Natural killer cell (primary cell): ENCODE measurements around the gene CUZD1. TPM values are rescaled to one million over a fixed set of nuclear protein-coding genes. Genes with fewer than 3 reads are reported as not detected.

Source experiments
- ATAC-seq, 3 donors: fragments of 150-1000 bp in 2 of 3; fragments of 200-7000 bp in 1 of 3; cut with Tn5 transposase; 1 replicate in 1 of 3; 2 replicates in 2 of 3; pipeline ENCODE4 v1.10.0; 2021; ENCODE audit warnings: mild to moderate bottlenecking in 2 of 3, moderate library complexity in 2 of 3
- DNase-seq, 2 donors: peaks; one replicate each; pipeline versions ENCODE4 v3.0.0 to v3.0.0-alpha.2; 2013 to 2021; ENCODE audit warnings: mixed read lengths in 1 of 2
- H3K27ac ChIP-seq: one replicate; pipeline ENCODE4 v1.5.1; 2013; ENCODE audit warnings: mild to moderate bottlenecking, low read length
- H3K27me3 ChIP-seq: one replicate; pipeline ENCODE4 v1.6.1; 2013; ENCODE audit warnings: low read length; ENCODE audit not compliant: control insufficient read depth, insufficient read depth
- H3K36me3 ChIP-seq: one replicate; pipeline ENCODE4 v1.6.1; 2013; ENCODE audit warnings: low read length; ENCODE audit not compliant: control insufficient read depth, insufficient read depth
- H3K4me1 ChIP-seq: one replicate; pipeline ENCODE4 v1.6.1; 2013; ENCODE audit warnings: low read length; ENCODE audit not compliant: control insufficient read depth, insufficient read depth
- H3K4me3 ChIP-seq: one replicate; pipeline ENCODE4 v1.5.1; 2013; ENCODE audit warnings: low read length
- H3K9me3 ChIP-seq: one replicate; pipeline ENCODE4 v1.6.1; 2013; ENCODE audit warnings: low read length; ENCODE audit not compliant: control insufficient read depth, insufficient read depth
- H3K27ac Mint-ChIP-seq, 2 donors: one replicate each; pipeline ENCODE4 v1.8.0; 2022; ENCODE audit warnings: mild to moderate bottlenecking in 2 of 2, mixed read lengths in 2 of 2, moderate library complexity in 1 of 2
- H3K27me3 Mint-ChIP-seq, 2 donors: one replicate each; pipeline ENCODE4 v1.8.0; 2022; ENCODE audit warnings: low read depth in 2 of 2, mixed read lengths in 2 of 2
- H3K36me3 Mint-ChIP-seq: one replicate; pipeline ENCODE4 v1.8.0; 2022; ENCODE audit warnings: mixed read lengths
- H3K4me1 Mint-ChIP-seq, 2 donors: one replicate each; pipeline ENCODE4 v1.8.0; 2022; ENCODE audit warnings: mixed read lengths in 2 of 2
- H3K4me3 Mint-ChIP-seq: one replicate; pipeline ENCODE4 v1.8.0; 2022; ENCODE audit warnings: mild to moderate bottlenecking, moderate library complexity, mixed read lengths
- H3K9me3 Mint-ChIP-seq, 2 donors: one replicate each; pipeline ENCODE4 v1.8.0; 2022; ENCODE audit warnings: mixed read lengths in 2 of 2
- WGBS: methylation state at CpG from one replicate; pipeline ENCODE4 v1.1.7; 2013; ENCODE audit warnings: missing lambda C conversion rate; ENCODE audit not compliant: insufficient coverage; 5-methylcytosine and 5-hydroxymethylcytosine counted together
- intact Hi-C: fragments of 100-400 bp; cut with micrococcal nuclease; formaldehyde crosslinking; loops from one replicate; pipeline ENCODE4 v1.14.2; 2022
- total RNA-seq, 4 donors: library from RNA; stranded (reverse); fragments of 120-200 nt in 1 of 4; gene quantifications; one replicate each; pipeline versions ENCODE4 v1.2.3 to v1.2.4, GENCODE V29; 2013 to 2022
- TF ChIP-seq, protein P1 (sequence below): fragments of 200-600 bp; IDR thresholded peaks from one replicate; pipeline ENCODE4 v1.8.0; 2022; ENCODE audit warnings: antibody characterized with exemption

Gene CUZD1
- total RNA-seq, 3 donors from 2014 or later (not counting 1 experiment from before 2014, with no cell fraction given) = 0.61 to 0.78 (median 0.63) TPM

DNA sequence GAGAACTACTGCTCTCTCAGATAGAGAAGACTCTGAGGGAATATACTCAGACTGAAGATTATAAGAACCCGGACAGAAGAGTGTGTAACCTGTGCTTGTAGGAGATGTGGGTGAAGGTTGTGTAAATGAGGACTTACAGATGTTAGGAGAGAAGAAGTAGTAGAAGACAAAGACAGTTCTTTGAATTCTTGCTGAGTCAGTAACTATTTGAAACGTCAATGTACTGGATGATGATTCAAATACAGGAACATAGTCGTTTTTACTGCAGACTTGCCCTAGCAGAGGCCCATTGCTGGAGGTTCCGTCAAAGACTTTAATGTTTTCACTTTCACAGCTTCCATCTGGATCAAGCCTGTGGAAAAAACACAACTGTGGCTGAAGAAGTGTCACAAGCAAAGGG is 6.8 kb downstream of the CUZD1 start:
- Mint-ChIP-seq H3K4me1 (no peaks in the 10 kb centered on the region), H3K36me3 (peaks cover 20% of the 10 kb centered on the region), H3K27me3 (no peaks in the 10 kb centered on the region), H3K4me3 (no peak overlapping the region), H3K27ac (no peak overlapping the region), H3K9me3 (no peaks in the 10 kb centered on the region)
- H3K36me3 ChIP-seq = peaks cover 12% of the 10 kb centered on the region
- TF ChIP-seq, protein P1, sequence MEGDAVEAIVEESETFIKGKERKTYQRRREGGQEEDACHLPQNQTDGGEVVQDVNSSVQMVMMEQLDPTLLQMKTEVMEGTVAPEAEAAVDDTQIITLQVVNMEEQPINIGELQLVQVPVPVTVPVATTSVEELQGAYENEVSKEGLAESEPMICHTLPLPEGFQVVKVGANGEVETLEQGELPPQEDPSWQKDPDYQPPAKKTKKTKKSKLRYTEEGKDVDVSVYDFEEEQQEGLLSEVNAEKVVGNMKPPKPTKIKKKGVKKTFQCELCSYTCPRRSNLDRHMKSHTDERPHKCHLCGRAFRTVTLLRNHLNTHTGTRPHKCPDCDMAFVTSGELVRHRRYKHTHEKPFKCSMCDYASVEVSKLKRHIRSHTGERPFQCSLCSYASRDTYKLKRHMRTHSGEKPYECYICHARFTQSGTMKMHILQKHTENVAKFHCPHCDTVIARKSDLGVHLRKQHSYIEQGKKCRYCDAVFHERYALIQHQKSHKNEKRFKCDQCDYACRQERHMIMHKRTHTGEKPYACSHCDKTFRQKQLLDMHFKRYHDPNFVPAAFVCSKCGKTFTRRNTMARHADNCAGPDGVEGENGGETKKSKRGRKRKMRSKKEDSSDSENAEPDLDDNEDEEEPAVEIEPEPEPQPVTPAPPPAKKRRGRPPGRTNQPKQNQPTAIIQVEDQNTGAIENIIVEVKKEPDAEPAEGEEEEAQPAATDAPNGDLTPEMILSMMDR = no peak
- ATAC-seq = no peak
- no peak overlapping the region for H3K4me3 ChIP-seq
- no peak overlapping the region for H3K27ac ChIP-seq
- WGBS = 86% methylated on average over 4 of the region's 4 CpGs
- DNase-seq = no peak
- no peaks in the 10 kb centered on the region for H3K27me3 ChIP-seq
- no peaks in the 10 kb centered on the region for H3K9me3 ChIP-seq
- intact Hi-C loops = no loop called here
- H3K4me1 ChIP-seq = no peaks in the 10 kb centered on the region

- Mint-ChIP-seq H3K36me3 (peaks cover 19% of the 10 kb centered on the region), H3K4me1 (no peaks in the 10 kb centered on the region), H3K9me3 (no peaks in the 10 kb centered on the region), H3K27ac (no peak overlapping the region), H3K27me3 (no peaks in the 10 kb centered on the region), H3K4me3 (no peak overlapping the region)
- H3K27ac ChIP-seq = no peak overlapping the region
- DNase-seq = no peak
- no peaks in the 10 kb centered on the region for H3K27me3 ChIP-seq
- intact Hi-C loops = no loop called here
- no peaks in the 10 kb centered on the region for H3K4me1 ChIP-seq
- no peak overlapping the region for H3K4me3 ChIP-seq
- H3K36me3 ChIP-seq = peaks cover 16% of the 10 kb centered on the region
- 94% methylated on average over 2 of the region's 2 CpGs for WGBS
- TF ChIP-seq, protein P1 = no peak
- no peaks in the 10 kb centered on the region for H3K9me3 ChIP-seq
- no peak for ATAC-seq
Measured at GRCh38 chr10:122835908-122836307, 9.7 kb downstream of the CUZD1 start.

DNA sequence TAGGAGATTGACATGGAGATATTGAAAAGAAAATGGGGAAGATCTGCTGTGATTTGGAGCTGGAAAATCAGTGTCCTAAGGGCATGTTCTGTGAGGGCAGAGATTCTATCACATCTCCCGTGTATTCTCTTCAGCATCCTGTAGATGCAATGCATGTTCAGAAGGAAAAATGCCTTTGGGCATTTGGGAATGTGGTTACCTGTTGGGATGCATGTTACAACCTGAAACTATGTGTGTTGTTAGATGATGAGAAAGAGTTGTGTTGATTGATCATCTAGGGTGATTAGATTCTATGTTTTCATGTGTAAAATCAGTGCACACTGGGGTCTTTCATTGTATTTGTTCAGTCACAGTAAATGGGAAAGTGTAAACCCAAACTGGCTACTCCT is 14.7 kb downstream of the CUZD1 start:
- 100% methylated on average over 1 of the region's 1 CpG for WGBS
- no peaks in the 10 kb centered on the region for H3K27me3 ChIP-seq
- no peak overlapping the region for H3K27ac Mint-ChIP-seq
- H3K4me3 Mint-ChIP-seq = no peak overlapping the region
- peaks cover 14% of the 10 kb centered on the region for H3K36me3 Mint-ChIP-seq
- no peak overlapping the region for H3K27ac ChIP-seq
- ATAC-seq (no peak), DNase-seq (no peak)
- peaks cover 11% of the 10 kb centered on the region for H3K36me3 ChIP-seq
- no peaks in the 10 kb centered on the region for H3K9me3 Mint-ChIP-seq
- H3K4me3 ChIP-seq = no peak overlapping the region
- H3K4me1 Mint-ChIP-seq = no peaks in the 10 kb centered on the region
- TF ChIP-seq, protein P1 = no peak
- peaks cover 0 to 2% of the 10 kb centered on the region in 2 donors for H3K27me3 Mint-ChIP-seq
- H3K4me1 ChIP-seq = no peaks in the 10 kb centered on the region
- H3K9me3 ChIP-seq = no peaks in the 10 kb centered on the region
- intact Hi-C loops = no loop called here

- Histone ChIP-seq H3K4me1 (no peaks in the 10 kb centered on the region), H3K27ac (no peak overlapping the region), H3K9me3 (no peaks in the 10 kb centered on the region), H3K4me3 (no peak overlapping the region), H3K36me3 (peaks cover 9% of the 10 kb centered on the region), H3K27me3 (no peaks in the 10 kb centered on the region)
- ATAC-seq = no peak
- intact Hi-C loops = no loop called here
- Mint-ChIP-seq H3K4me1 (no peaks in the 10 kb centered on the region), H3K27me3 (peaks cover 3 to 8% of the 10 kb centered on the region in 2 donors), H3K27ac (no peak overlapping the region), H3K9me3 (no peaks in the 10 kb centered on the region), H3K36me3 (peaks cover 14% of the 10 kb centered on the region), H3K4me3 (no peak overlapping the region)
- TF ChIP-seq, protein P1 = no peak
- WGBS = 89% methylated on average over 5 of the region's 7 CpGs
- DNase-seq = no peak
Measured at GRCh38 chr10:122830273-122830964, 15.2 kb downstream of the CUZD1 start.
